HCT116 (cell line): Measurements from ENCODE around the gene CASZ1. TPM values are rescaled to one million over a fixed set of nuclear protein-coding genes. Genes with fewer than 3 reads are reported as not detected.

Source experiments
- ATAC-seq: fragments of 200-7000 bp; cut with Tn5 transposase; 2 replicates; pipeline ENCODE4 v1.9.1; 2020; ENCODE audit warnings: mild to moderate bottlenecking, moderate library complexity
- BruUV-seq: library from RNA; stranded (reverse); fragments of 400-500 nt; replicated peaks from 2 replicates; lab custom pipeline; 2021; lab: Mats Ljungman, UMichigan
- CTCF ChIA-PET: fragments of 300-600 bp; sonication (Branson Sonifier 250); formaldehyde crosslinking; loops from one replicate; lab custom pipeline; 2021; ENCODE audit warnings: antibody characterized with exemption; lab: Charles Lee
- POLR2A ChIA-PET: fragments of 300-600, 350-600 bp; sonication (Branson Sonifier 250); formaldehyde crosslinking; loops from one replicate; lab custom pipeline; 2021; ENCODE audit warnings: antibody characterized with exemption; lab: Charles Lee
- RAD21 ChIA-PET, 2 experiments: fragments of 300-600 bp; sonication (Branson Sonifier 250); formaldehyde crosslinking; loops; one replicate each; lab custom pipeline; 2023; ENCODE audit warnings: low total read pairs in 2 of 2; ENCODE audit not compliant: uncharacterized antibody in 2 of 2, unreplicated experiment in 2 of 2, low non-redundant PET in 1 of 2; lab: Charles Lee
- DNase-seq: peaks from one replicate; pipeline ENCODE4 v3.0.0-alpha.2; 2010; ENCODE audit warnings: low read depth, low spot score
- H2AFZ ChIP-seq: fragments of 200-600 bp; shearing (Covaris generic), sonication (generic); 2 replicates; pipeline ENCODE4 v1.6.1; 2017; ENCODE audit warnings: low read depth, mixed run types, mixed read lengths, antibody characterized with exemption, low read length; ENCODE audit not compliant: poor library complexity, severe bottlenecking
- H3K27ac ChIP-seq: 2 replicates; pipeline ENCODE4 v1.5.1; 2012; ENCODE audit warnings: low read depth, low read length
- H3K27me3 ChIP-seq: fragments of 200-600 bp; sonication (generic); 2 replicates; pipeline ENCODE4 v1.6.1; 2016; ENCODE audit warnings: mixed run types, low read length, mixed read lengths; ENCODE audit not compliant: insufficient read depth
- H3K36me3 ChIP-seq, 2 experiments: fragments of 200-500 bp in 1 of 2; fragments of 200-600 bp in 1 of 2; sonication (Bioruptor generic) in 1 of 2; sonication (generic) in 1 of 2; 2 replicates each; pipeline versions ENCODE4 v1.5.1 to v1.6.1; 2014 to 2016; ENCODE audit warnings: low read length in 2 of 2, inconsistent platforms in 1 of 2, mixed read lengths in 1 of 2, mixed run types in 1 of 2; ENCODE audit not compliant: insufficient read depth in 2 of 2, control insufficient read depth in 1 of 2
- H3K4me1 ChIP-seq, 2 experiments: fragments of 200-600 bp in 1 of 2; sonication (generic) in 1 of 2; 2 replicates each; pipeline versions ENCODE4 v1.5.1 to v1.6.1; 2012 to 2017; ENCODE audit warnings: low read length in 2 of 2, inconsistent platforms in 1 of 2, mild to moderate bottlenecking in 1 of 2, mixed read lengths in 1 of 2, mixed run types in 1 of 2, moderate library complexity in 1 of 2; ENCODE audit not compliant: insufficient read depth in 2 of 2, control insufficient read depth in 1 of 2
- H3K4me2 ChIP-seq: fragments of 200-600 bp; sonication (generic); 2 replicates; pipeline ENCODE4 v1.6.1; 2017; ENCODE audit warnings: mixed run types, low read length, mixed read lengths
- H3K4me3 ChIP-seq, 2 experiments: fragments of 200-600 bp in 1 of 2; sonication (generic) in 1 of 2; replicated peaks in 1 of 2; 2 replicates each; pipeline ENCODE4 v1.5.1; 2011 to 2016; ENCODE audit warnings: low read length in 2 of 2, control low read depth in 1 of 2, low read depth in 1 of 2, mild to moderate bottlenecking in 1 of 2, mixed read lengths in 1 of 2, mixed run types in 1 of 2
- H3K79me2 ChIP-seq: fragments of 200-600 bp; sonication (generic); 2 replicates; pipeline ENCODE4 v1.6.1; 2017; ENCODE audit warnings: mild to moderate bottlenecking, mixed run types, low read length, moderate library complexity, mixed read lengths; ENCODE audit not compliant: insufficient read depth
- H3K9ac ChIP-seq: fragments of 200-600 bp; sonication (generic); 2 replicates; pipeline ENCODE4 v1.6.1; 2016; ENCODE audit warnings: low read length, mixed read lengths
- H3K9me2 ChIP-seq: fragments of 200-600 bp; sonication (generic), shearing (Covaris generic); 2 replicates; pipeline ENCODE4 v1.6.1; 2017; ENCODE audit warnings: mixed run types, mild to moderate bottlenecking, moderate library complexity; ENCODE audit not compliant: insufficient read depth
- H3K9me3 ChIP-seq, 2 experiments: fragments of 200-500 bp in 1 of 2; fragments of 200-600 bp in 1 of 2; sonication (Bioruptor generic) in 1 of 2; sonication (generic) in 1 of 2; 2 replicates each; pipeline ENCODE4 v1.6.1; 2014 to 2017; ENCODE audit warnings: low read length in 2 of 2, mixed read lengths in 2 of 2, inconsistent platforms in 1 of 2, low read depth in 1 of 2, mild to moderate bottlenecking in 1 of 2, mixed run types in 1 of 2, moderate library complexity in 1 of 2; ENCODE audit not compliant: control insufficient read depth in 1 of 2, insufficient read depth in 1 of 2
- H4K20me1 ChIP-seq: fragments of 200-600 bp; sonication (generic), shearing (Covaris generic); 2 replicates; pipeline ENCODE4 v1.6.1; 2017; ENCODE audit warnings: mixed run types, mild to moderate bottlenecking, moderate library complexity; ENCODE audit not compliant: insufficient read depth
- EGR1 ChIP-seq: IDR thresholded peaks from 2 replicates; pipeline ENCODE4 v1.6.1; 2012; ENCODE audit warnings: low read depth
- EZH2 ChIP-seq: fragments of 200-600 bp; sonication (generic); IDR thresholded peaks from 2 replicates; pipeline ENCODE4 v1.6.1; 2017; ENCODE audit warnings: antibody characterized with exemption, mixed run types
- JUND ChIP-seq: IDR thresholded peaks from 2 replicates; pipeline ENCODE4 v1.6.1; 2012
- MAX ChIP-seq: IDR thresholded peaks from 2 replicates; pipeline ENCODE4 v1.6.1; 2012
- REST ChIP-seq: IDR thresholded peaks from 2 replicates; pipeline ENCODE4 v1.6.1; 2012; ENCODE audit warnings: low read depth
- SRF ChIP-seq: IDR thresholded peaks from 2 replicates; pipeline ENCODE4 v1.6.1; 2012; ENCODE audit warnings: low read depth
- YY1 ChIP-seq: IDR thresholded peaks from 2 replicates; pipeline ENCODE4 v1.6.1; 2011; ENCODE audit warnings: low read length, low read depth, moderate library complexity, mild to moderate bottlenecking; ENCODE audit not compliant: insufficient replicate concordance; ENCODE audit errors: extremely low read depth
- ZBTB33 ChIP-seq: IDR thresholded peaks from 2 replicates; pipeline ENCODE4 v1.6.1; 2011; ENCODE audit warnings: mild to moderate bottlenecking, low read length, moderate library complexity; ENCODE audit not compliant: insufficient replicate concordance; ENCODE audit errors: extremely low read depth
- ZFX ChIP-seq: fragments of 450-650 bp; IDR thresholded peaks from 2 replicates; pipeline ENCODE4 v1.6.1; 2017
- intact Hi-C: fragments of 100-400 bp; cut with micrococcal nuclease; formaldehyde crosslinking; loops from 2 replicates; pipeline ENCODE4 v1.10.0; 2022
- total RNA-seq: library from RNA; stranded (reverse); gene quantifications from one replicate; pipeline ENCODE4 v1.2.1, GENCODE V29; 2021; ENCODE audit not compliant: unreplicated experiment
- TF ChIP-seq, protein P1 (sequence below), 3 experiments: fragments of 200-600 bp in 1 of 3; sonication (generic) in 1 of 3; IDR thresholded peaks in 2 of 3; conservative IDR thresholded peaks in 1 of 3; 2 replicates each; pipeline ENCODE4 v1.5.1; 2012 to 2017; ENCODE audit warnings: low read depth in 2 of 3, low read length in 2 of 3, antibody characterized with exemption in 1 of 3, borderline replicate concordance in 1 of 3, control low read depth in 1 of 3, mild to moderate bottlenecking in 1 of 3, mixed read lengths in 1 of 3, mixed run types in 1 of 3, moderate library complexity in 1 of 3; ENCODE audit not compliant: insufficient read depth in 1 of 3

CASZ1 gene
- total RNA-seq, 1 experiment from 2014 or later, result 7.7 TPM

- Histone ChIP-seq H3K27ac (no peak overlapping the region), H3K4me2 (peak overlapping the region; percentile 3; the same call in 1 of the 2 replicates), H2AFZ (no peak overlapping the region), H3K27me3 (no peaks in the 10 kb centered on the region), H3K4me1 (peaks cover 2 to 9% of the 10 kb centered on the region in 2 experiments; a peak in 2 of 4 replicates), H3K9me2 (no peaks in the 10 kb centered on the region), H3K79me2 (no peaks in the 10 kb centered on the region), H3K36me3 (no peaks in the 10 kb centered on the region), H4K20me1 (no peaks in the 10 kb centered on the region), H3K9ac (no peak overlapping the region)
- BruUV-seq, result no TSS peak
- DNase-seq (no peak), ATAC-seq (peak; percentile 95)
- RAD21 ChIA-PET, result interaction anchor here in 1 of 2 experiments (0.8 kb wide), 1 partner anchor 593 kb away, joined by 3 read pairs; no protein-coding TSS in a partner anchor
- POLR2A ChIA-PET, result no interaction called here
- intact Hi-C loops, result no loop called here
- TF ChIP-seq ZBTB33 (no peak), EGR1 (no peak), JUND (no peak), MAX (no peak), ZFX (no peak), EZH2 (no peak), YY1 (no peak), REST (no peak), SRF (no peak)
- TF ChIP-seq, protein P1, sequence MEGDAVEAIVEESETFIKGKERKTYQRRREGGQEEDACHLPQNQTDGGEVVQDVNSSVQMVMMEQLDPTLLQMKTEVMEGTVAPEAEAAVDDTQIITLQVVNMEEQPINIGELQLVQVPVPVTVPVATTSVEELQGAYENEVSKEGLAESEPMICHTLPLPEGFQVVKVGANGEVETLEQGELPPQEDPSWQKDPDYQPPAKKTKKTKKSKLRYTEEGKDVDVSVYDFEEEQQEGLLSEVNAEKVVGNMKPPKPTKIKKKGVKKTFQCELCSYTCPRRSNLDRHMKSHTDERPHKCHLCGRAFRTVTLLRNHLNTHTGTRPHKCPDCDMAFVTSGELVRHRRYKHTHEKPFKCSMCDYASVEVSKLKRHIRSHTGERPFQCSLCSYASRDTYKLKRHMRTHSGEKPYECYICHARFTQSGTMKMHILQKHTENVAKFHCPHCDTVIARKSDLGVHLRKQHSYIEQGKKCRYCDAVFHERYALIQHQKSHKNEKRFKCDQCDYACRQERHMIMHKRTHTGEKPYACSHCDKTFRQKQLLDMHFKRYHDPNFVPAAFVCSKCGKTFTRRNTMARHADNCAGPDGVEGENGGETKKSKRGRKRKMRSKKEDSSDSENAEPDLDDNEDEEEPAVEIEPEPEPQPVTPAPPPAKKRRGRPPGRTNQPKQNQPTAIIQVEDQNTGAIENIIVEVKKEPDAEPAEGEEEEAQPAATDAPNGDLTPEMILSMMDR (IDR thresholded peaks at IDR 0.05 in 2 of 3, conservative IDR thresholded peaks at IDR 0.05 in 1 of 3; ENCODE audit: borderline replicate concordance in 1 of 3, insufficient read depth in 1 of 3, low read depth in 2 of 3, low read length in 2 of 3), result no peak
- TF ChIP-seq, all 23 proteins: peak for 0
- CTCF ChIA-PET, result no interaction called here
- no peaks in the 10 kb centered on the region for H3K9me3 ChIP-seq
- H3K4me3 ChIP-seq, result no peak overlapping the region
Measured at GRCh38 chr1:10755970-10756521, 40.4 kb downstream of the CASZ1 start.
